ENCODE results near the gene TEP1. TPM values are rescaled to one million over a fixed set of nuclear protein-coding genes. Genes with fewer than 3 reads are reported as not detected.

The TEP1 gene
- total RNA-seq, 1 donor from 2014 or later = 28.4 TPM

DNA sequence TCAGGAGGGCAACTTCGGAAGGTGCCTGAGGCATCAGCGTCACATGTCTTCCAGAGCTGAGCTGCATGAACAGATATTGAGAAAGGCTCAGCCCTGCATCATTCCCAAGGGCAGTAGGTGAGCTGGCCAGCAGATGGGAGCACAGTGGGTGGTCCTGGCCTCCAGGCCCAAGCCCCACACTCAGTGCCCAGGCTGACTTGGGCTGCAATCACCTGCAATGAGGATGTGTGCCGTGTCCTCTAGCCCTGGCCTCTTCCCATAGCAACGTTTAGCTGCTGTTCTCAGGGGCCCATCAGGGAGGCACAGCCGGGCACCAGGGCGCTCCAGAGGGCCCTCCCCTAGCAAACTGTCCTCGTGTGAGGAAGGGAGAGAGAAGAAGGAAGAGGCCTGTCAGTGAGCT is 32.0 kb downstream of the TEP1 start:
- Histone ChIP-seq H4K20me1 (ENCODE audit: insufficient read depth, low read length) (no peaks in the 10 kb centered on the region), H3K9me3 (ENCODE audit: insufficient read depth, low read depth, low read length) (no peaks in the 10 kb centered on the region), H3K79me2 (ENCODE audit: insufficient read depth, low read length) (no peaks in the 10 kb centered on the region), H3K4me1 (ENCODE audit: insufficient read depth, low read length) (no peaks in the 10 kb centered on the region), H3K4me2 (ENCODE audit: low read length) (no peak overlapping the region), H3K27ac (ENCODE audit: low read depth, low read length) (no peak overlapping the region), H3K27me3 (ENCODE audit: insufficient read depth, low read length) (no peaks in the 10 kb centered on the region), H2AFZ (ENCODE audit: low read depth, low read length) (no peak overlapping the region), H3K4me3 (ENCODE audit: insufficient read depth, low read depth, low read length) (no peak overlapping the region), H3K36me3 (ENCODE audit: insufficient read depth, low read length) (peaks cover 40% of the 10 kb centered on the region), H3K9ac (ENCODE audit: low read length) (no peak overlapping the region)
- Mint-ChIP-seq H3K9me3 (ENCODE audit: unreplicated experiment) (no peaks in the 10 kb centered on the region), H3K4me3 (ENCODE audit: unreplicated experiment) (no peak overlapping the region), H3K36me3 (ENCODE audit: low read depth, unreplicated experiment) (peaks cover 35% of the 10 kb centered on the region), H3K27ac (ENCODE audit: unreplicated experiment) (no peak overlapping the region), H3K4me1 (ENCODE audit: low read depth, unreplicated experiment) (no peaks in the 10 kb centered on the region), H3K27me3 (ENCODE audit: low read depth, unreplicated experiment) (no peaks in the 10 kb centered on the region)
- TF ChIP-seq EZH2 (IDR thresholded peaks at IDR 0.05; ENCODE audit: insufficient read depth, low read length) = no peak
- TF ChIP-seq, protein P1, sequence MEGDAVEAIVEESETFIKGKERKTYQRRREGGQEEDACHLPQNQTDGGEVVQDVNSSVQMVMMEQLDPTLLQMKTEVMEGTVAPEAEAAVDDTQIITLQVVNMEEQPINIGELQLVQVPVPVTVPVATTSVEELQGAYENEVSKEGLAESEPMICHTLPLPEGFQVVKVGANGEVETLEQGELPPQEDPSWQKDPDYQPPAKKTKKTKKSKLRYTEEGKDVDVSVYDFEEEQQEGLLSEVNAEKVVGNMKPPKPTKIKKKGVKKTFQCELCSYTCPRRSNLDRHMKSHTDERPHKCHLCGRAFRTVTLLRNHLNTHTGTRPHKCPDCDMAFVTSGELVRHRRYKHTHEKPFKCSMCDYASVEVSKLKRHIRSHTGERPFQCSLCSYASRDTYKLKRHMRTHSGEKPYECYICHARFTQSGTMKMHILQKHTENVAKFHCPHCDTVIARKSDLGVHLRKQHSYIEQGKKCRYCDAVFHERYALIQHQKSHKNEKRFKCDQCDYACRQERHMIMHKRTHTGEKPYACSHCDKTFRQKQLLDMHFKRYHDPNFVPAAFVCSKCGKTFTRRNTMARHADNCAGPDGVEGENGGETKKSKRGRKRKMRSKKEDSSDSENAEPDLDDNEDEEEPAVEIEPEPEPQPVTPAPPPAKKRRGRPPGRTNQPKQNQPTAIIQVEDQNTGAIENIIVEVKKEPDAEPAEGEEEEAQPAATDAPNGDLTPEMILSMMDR (IDR thresholded peaks at IDR 0.05; ENCODE audit: insufficient read depth, low read depth, low read length) = no peak
- FAIRE-seq = no peak
- no peak for DNase-seq (ENCODE audit: low read depth)

DNA sequence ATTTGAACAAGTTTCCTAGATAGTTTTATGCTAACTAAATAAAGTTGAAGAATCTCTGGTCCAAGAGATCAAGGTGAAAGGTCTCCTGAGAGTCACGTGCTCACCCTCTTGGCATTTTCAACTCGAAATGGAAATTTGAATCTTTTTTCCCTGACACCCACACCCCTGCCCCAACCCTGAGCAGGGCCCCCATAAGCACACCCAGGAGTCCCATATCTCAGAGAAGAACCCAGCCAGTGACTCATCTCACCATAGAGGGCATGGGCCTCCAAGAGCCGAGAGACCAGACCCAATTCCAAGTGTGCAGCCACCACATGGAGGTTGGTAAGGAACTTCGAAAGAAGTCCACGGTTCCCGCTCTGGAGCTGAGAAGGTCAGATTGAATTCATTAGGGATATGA is 32.6 kb downstream of the TEP1 start:
- Mint-ChIP-seq H3K27me3 (ENCODE audit: low read depth, unreplicated experiment) (no peaks in the 10 kb centered on the region), H3K4me1 (ENCODE audit: low read depth, unreplicated experiment) (no peaks in the 10 kb centered on the region), H3K4me3 (ENCODE audit: unreplicated experiment) (no peak overlapping the region), H3K9me3 (ENCODE audit: unreplicated experiment) (no peaks in the 10 kb centered on the region), H3K36me3 (ENCODE audit: low read depth, unreplicated experiment) (peaks cover 35% of the 10 kb centered on the region), H3K27ac (ENCODE audit: unreplicated experiment) (no peak overlapping the region)
- Histone ChIP-seq H3K4me2 (ENCODE audit: low read length) (no peak overlapping the region), H3K27ac (ENCODE audit: low read depth, low read length) (no peak overlapping the region), H3K36me3 (ENCODE audit: insufficient read depth, low read length) (peaks cover 42% of the 10 kb centered on the region), H3K9ac (ENCODE audit: low read length) (no peak overlapping the region), H4K20me1 (ENCODE audit: insufficient read depth, low read length) (no peaks in the 10 kb centered on the region), H3K4me3 (ENCODE audit: insufficient read depth, low read depth, low read length) (no peak overlapping the region), H3K4me1 (ENCODE audit: insufficient read depth, low read length) (no peaks in the 10 kb centered on the region), H3K9me3 (ENCODE audit: insufficient read depth, low read depth, low read length) (no peaks in the 10 kb centered on the region), H3K27me3 (ENCODE audit: insufficient read depth, low read length) (no peaks in the 10 kb centered on the region), H2AFZ (ENCODE audit: low read depth, low read length) (no peak overlapping the region), H3K79me2 (ENCODE audit: insufficient read depth, low read length) (no peaks in the 10 kb centered on the region)
- no peak for DNase-seq (ENCODE audit: low read depth)
- FAIRE-seq = no peak
- TF ChIP-seq, protein P1 (IDR thresholded peaks at IDR 0.05; ENCODE audit: insufficient read depth, low read depth, low read length) = no peak
- TF ChIP-seq EZH2 (IDR thresholded peaks at IDR 0.05; ENCODE audit: insufficient read depth, low read length) = no peak

DNA sequence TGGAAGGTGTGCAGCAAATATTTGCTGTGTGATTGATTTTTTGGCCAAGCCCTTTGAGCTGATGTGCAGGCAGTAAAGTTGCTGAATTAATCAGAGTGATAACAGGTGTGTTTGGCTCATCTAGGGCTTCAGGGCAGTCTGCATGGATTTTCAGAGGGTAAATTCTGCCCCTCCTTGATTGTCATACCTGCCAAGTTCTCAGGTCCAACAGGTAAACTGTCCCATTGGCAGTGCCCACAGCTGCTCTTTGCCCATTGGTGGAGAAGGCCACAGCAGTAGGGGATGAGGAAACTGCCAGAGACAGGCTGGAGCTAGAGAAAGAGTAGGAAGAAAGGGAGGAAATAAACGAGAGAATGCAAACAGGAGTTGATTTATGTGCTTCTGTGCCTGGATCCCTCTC is 33.6 kb downstream of the TEP1 start:
- no peaks in the 10 kb centered on the region for H3K9me3 ChIP-seq (ENCODE audit: insufficient read depth, low read depth, low read length)
- FAIRE-seq (no peak), DNase-seq (ENCODE audit: low read depth) (no peak)
- no peak overlapping the region for H2AFZ ChIP-seq (ENCODE audit: low read depth, low read length)
- Mint-ChIP-seq H3K9me3 (ENCODE audit: unreplicated experiment) (no peaks in the 10 kb centered on the region), H3K27ac (ENCODE audit: unreplicated experiment) (no peak overlapping the region), H3K36me3 (ENCODE audit: low read depth, unreplicated experiment) (peaks cover 38% of the 10 kb centered on the region), H3K27me3 (ENCODE audit: low read depth, unreplicated experiment) (no peaks in the 10 kb centered on the region), H3K4me3 (ENCODE audit: unreplicated experiment) (no peak overlapping the region), H3K4me1 (ENCODE audit: low read depth, unreplicated experiment) (no peaks in the 10 kb centered on the region)
- no peaks in the 10 kb centered on the region for H4K20me1 ChIP-seq (ENCODE audit: insufficient read depth, low read length)
- H3K4me3 ChIP-seq (ENCODE audit: insufficient read depth, low read depth, low read length) = no peak overlapping the region
- TF ChIP-seq, protein P1 (IDR thresholded peaks at IDR 0.05; ENCODE audit: insufficient read depth, low read depth, low read length) = no peak
- no peak for TF ChIP-seq EZH2 (IDR thresholded peaks at IDR 0.05; ENCODE audit: insufficient read depth, low read length)
- no peaks in the 10 kb centered on the region for H3K79me2 ChIP-seq (ENCODE audit: insufficient read depth, low read length)
- no peaks in the 10 kb centered on the region for H3K4me1 ChIP-seq (ENCODE audit: insufficient read depth, low read length)
- no peak overlapping the region for H3K27ac ChIP-seq (ENCODE audit: low read depth, low read length)
- H3K36me3 ChIP-seq (ENCODE audit: insufficient read depth, low read length) = peaks cover 43% of the 10 kb centered on the region
- H3K4me2 ChIP-seq (ENCODE audit: low read length) = no peak overlapping the region
- H3K27me3 ChIP-seq (ENCODE audit: insufficient read depth, low read length) = no peaks in the 10 kb centered on the region
- no peak overlapping the region for H3K9ac ChIP-seq (ENCODE audit: low read length)
